ENCODE measurements around the gene CPEB1.

The CPEB1 gene

GRCh38 chr15:82537351-82537908, 109.7 kb downstream of the CPEB1 start:
- TF ChIP-seq TAF1 (IDR thresholded peaks at IDR 0.05; ENCODE audit: borderline replicate concordance, insufficient read depth, low read length) (no peak), REST (IDR thresholded peaks at IDR 0.05; ENCODE audit: insufficient read depth in 1 of 2, low read depth in 2 of 2, low read length in 2 of 2) (no peak), POLR2AphosphoS5 (IDR thresholded peaks at IDR 0.05; ENCODE audit: low read depth, low read length) (no peak)

GRCh38 chr15:82536409-82537350, 110.5 kb downstream of the CPEB1 start:
- TF ChIP-seq FOXP2 (optimal IDR thresholded peaks at IDR 0.05; ENCODE audit: borderline replicate concordance, extremely low read depth, extremely low read length, insufficient read depth), result no peak
- TF ChIP-seq TAF1 (IDR thresholded peaks at IDR 0.05; ENCODE audit: borderline replicate concordance, insufficient read depth, low read length), result no peak
- no peak for TF ChIP-seq SIN3A (IDR thresholded peaks at IDR 0.05; ENCODE audit: borderline replicate concordance, insufficient read depth, low read length)
- no peak for TF ChIP-seq POLR2AphosphoS5 (IDR thresholded peaks at IDR 0.05; ENCODE audit: low read depth, low read length)
- TF ChIP-seq REST (IDR thresholded peaks at IDR 0.05; ENCODE audit: insufficient read depth in 1 of 2, low read depth in 2 of 2, low read length in 2 of 2), result no peak

- TF ChIP-seq TAF1 (IDR thresholded peaks at IDR 0.05; ENCODE audit: borderline replicate concordance, insufficient read depth, low read length) (peak; percentile 44; the same call in 1 of the 2 replicates), FOXP2 (optimal IDR thresholded peaks at IDR 0.05; ENCODE audit: borderline replicate concordance, extremely low read depth, extremely low read length, insufficient read depth) (no peak), POLR2AphosphoS5 (IDR thresholded peaks at IDR 0.05; ENCODE audit: low read depth, low read length) (peak; percentile 71), REST (IDR thresholded peaks at IDR 0.05; ENCODE audit: insufficient read depth in 1 of 2, low read depth in 2 of 2, low read length in 2 of 2) (no peak), SIN3A (IDR thresholded peaks at IDR 0.05; ENCODE audit: borderline replicate concordance, insufficient read depth, low read length) (peak; percentile 52; the same call in 1 of the 2 replicates)
Observed at GRCh38 chr15:82535566-82536408, 111.4 kb downstream of the CPEB1 start.

- TF ChIP-seq SIN3A (IDR thresholded peaks at IDR 0.05; ENCODE audit: borderline replicate concordance, insufficient read depth, low read length) (no peak), TAF1 (IDR thresholded peaks at IDR 0.05; ENCODE audit: borderline replicate concordance, insufficient read depth, low read length) (no peak), REST (IDR thresholded peaks at IDR 0.05; ENCODE audit: insufficient read depth in 1 of 2, low read depth in 2 of 2, low read length in 2 of 2) (no peak), POLR2AphosphoS5 (IDR thresholded peaks at IDR 0.05; ENCODE audit: low read depth, low read length) (no peak), FOXP2 (optimal IDR thresholded peaks at IDR 0.05; ENCODE audit: borderline replicate concordance, extremely low read depth, extremely low read length, insufficient read depth) (no peak)
Observed at GRCh38 chr15:82533801-82534200, 113.4 kb downstream of the CPEB1 start.

Measured in PFSK-1 (cell line).